HCT116 (cell line): ENCODE measurements around the gene NR1D2. TPM values are rescaled to one million over a fixed set of nuclear protein-coding genes. Genes with fewer than 3 reads are reported as not detected.

Experiments
- ATAC-seq: fragments of 200-7000 bp; cut with Tn5 transposase; 2 replicates; pipeline ENCODE4 v1.9.1; 2020; ENCODE audit warnings: mild to moderate bottlenecking, moderate library complexity
- BruUV-seq: library from RNA; stranded (reverse); fragments of 400-500 nt; replicated peaks from 2 replicates; lab custom pipeline; 2021; lab: Mats Ljungman, UMichigan
- CTCF ChIA-PET: fragments of 300-600 bp; sonication (Branson Sonifier 250); formaldehyde crosslinking; loops from one replicate; lab custom pipeline; 2021; ENCODE audit warnings: antibody characterized with exemption; lab: Charles Lee
- POLR2A ChIA-PET: fragments of 300-600, 350-600 bp; sonication (Branson Sonifier 250); formaldehyde crosslinking; loops from one replicate; lab custom pipeline; 2021; ENCODE audit warnings: antibody characterized with exemption; lab: Charles Lee
- RAD21 ChIA-PET, 2 experiments: fragments of 300-600 bp; sonication (Branson Sonifier 250); formaldehyde crosslinking; loops; one replicate each; lab custom pipeline; 2023; ENCODE audit warnings: low total read pairs in 2 of 2; ENCODE audit not compliant: uncharacterized antibody in 2 of 2, unreplicated experiment in 2 of 2, low non-redundant PET in 1 of 2; lab: Charles Lee
- DNase-seq: peaks from one replicate; pipeline ENCODE4 v3.0.0-alpha.2; 2010; ENCODE audit warnings: low read depth, low spot score
- H2AFZ ChIP-seq: fragments of 200-600 bp; shearing (Covaris generic), sonication (generic); 2 replicates; pipeline ENCODE4 v1.6.1; 2017; ENCODE audit warnings: low read depth, mixed run types, mixed read lengths, antibody characterized with exemption, low read length; ENCODE audit not compliant: poor library complexity, severe bottlenecking
- H3K27ac ChIP-seq: 2 replicates; pipeline ENCODE4 v1.5.1; 2012; ENCODE audit warnings: low read depth, low read length
- H3K27me3 ChIP-seq: fragments of 200-600 bp; sonication (generic); 2 replicates; pipeline ENCODE4 v1.6.1; 2016; ENCODE audit warnings: mixed run types, low read length, mixed read lengths; ENCODE audit not compliant: insufficient read depth
- H3K36me3 ChIP-seq, 2 experiments: fragments of 200-500 bp in 1 of 2; fragments of 200-600 bp in 1 of 2; sonication (Bioruptor generic) in 1 of 2; sonication (generic) in 1 of 2; 2 replicates each; pipeline versions ENCODE4 v1.5.1 to v1.6.1; 2014 to 2016; ENCODE audit warnings: low read length in 2 of 2, inconsistent platforms in 1 of 2, mixed read lengths in 1 of 2, mixed run types in 1 of 2; ENCODE audit not compliant: insufficient read depth in 2 of 2, control insufficient read depth in 1 of 2
- H3K4me1 ChIP-seq, 2 experiments: fragments of 200-600 bp in 1 of 2; sonication (generic) in 1 of 2; 2 replicates each; pipeline versions ENCODE4 v1.5.1 to v1.6.1; 2012 to 2017; ENCODE audit warnings: low read length in 2 of 2, inconsistent platforms in 1 of 2, mild to moderate bottlenecking in 1 of 2, mixed read lengths in 1 of 2, mixed run types in 1 of 2, moderate library complexity in 1 of 2; ENCODE audit not compliant: insufficient read depth in 2 of 2, control insufficient read depth in 1 of 2
- H3K4me2 ChIP-seq: fragments of 200-600 bp; sonication (generic); 2 replicates; pipeline ENCODE4 v1.6.1; 2017; ENCODE audit warnings: mixed run types, low read length, mixed read lengths
- H3K4me3 ChIP-seq, 2 experiments: fragments of 200-600 bp in 1 of 2; sonication (generic) in 1 of 2; replicated peaks in 1 of 2; 2 replicates each; pipeline ENCODE4 v1.5.1; 2011 to 2016; ENCODE audit warnings: low read length in 2 of 2, control low read depth in 1 of 2, low read depth in 1 of 2, mild to moderate bottlenecking in 1 of 2, mixed read lengths in 1 of 2, mixed run types in 1 of 2
- H3K79me2 ChIP-seq: fragments of 200-600 bp; sonication (generic); 2 replicates; pipeline ENCODE4 v1.6.1; 2017; ENCODE audit warnings: mild to moderate bottlenecking, mixed run types, low read length, moderate library complexity, mixed read lengths; ENCODE audit not compliant: insufficient read depth
- H3K9ac ChIP-seq: fragments of 200-600 bp; sonication (generic); 2 replicates; pipeline ENCODE4 v1.6.1; 2016; ENCODE audit warnings: low read length, mixed read lengths
- H3K9me2 ChIP-seq: fragments of 200-600 bp; sonication (generic), shearing (Covaris generic); 2 replicates; pipeline ENCODE4 v1.6.1; 2017; ENCODE audit warnings: mixed run types, mild to moderate bottlenecking, moderate library complexity; ENCODE audit not compliant: insufficient read depth
- H3K9me3 ChIP-seq, 2 experiments: fragments of 200-500 bp in 1 of 2; fragments of 200-600 bp in 1 of 2; sonication (Bioruptor generic) in 1 of 2; sonication (generic) in 1 of 2; 2 replicates each; pipeline ENCODE4 v1.6.1; 2014 to 2017; ENCODE audit warnings: low read length in 2 of 2, mixed read lengths in 2 of 2, inconsistent platforms in 1 of 2, low read depth in 1 of 2, mild to moderate bottlenecking in 1 of 2, mixed run types in 1 of 2, moderate library complexity in 1 of 2; ENCODE audit not compliant: control insufficient read depth in 1 of 2, insufficient read depth in 1 of 2
- H4K20me1 ChIP-seq: fragments of 200-600 bp; sonication (generic), shearing (Covaris generic); 2 replicates; pipeline ENCODE4 v1.6.1; 2017; ENCODE audit warnings: mixed run types, mild to moderate bottlenecking, moderate library complexity; ENCODE audit not compliant: insufficient read depth
- CBX3 ChIP-seq: IDR thresholded peaks from 2 replicates; pipeline ENCODE4 v1.6.1; 2012; ENCODE audit warnings: low read depth
- CTCF ChIP-seq, 3 experiments: fragments of 200-600 bp in 1 of 3; sonication (generic) in 1 of 3; IDR thresholded peaks in 2 of 3; conservative IDR thresholded peaks in 1 of 3; 2 replicates each; pipeline ENCODE4 v1.5.1; 2012 to 2017; ENCODE audit warnings: low read depth in 2 of 3, low read length in 2 of 3, antibody characterized with exemption in 1 of 3, borderline replicate concordance in 1 of 3, control low read depth in 1 of 3, mild to moderate bottlenecking in 1 of 3, mixed read lengths in 1 of 3, mixed run types in 1 of 3, moderate library complexity in 1 of 3; ENCODE audit not compliant: insufficient read depth in 1 of 3
- EGR1 ChIP-seq: IDR thresholded peaks from 2 replicates; pipeline ENCODE4 v1.6.1; 2012; ENCODE audit warnings: low read depth
- EZH2phosphoT487 ChIP-seq: fragments of 200-600 bp; IDR thresholded peaks from 2 replicates; pipeline ENCODE4 v1.6.1; 2018; ENCODE audit warnings: antibody characterized with exemption, borderline replicate concordance
- FOSL1 ChIP-seq: IDR thresholded peaks from 2 replicates; pipeline ENCODE4 v1.6.1; 2012; ENCODE audit warnings: low read depth
- POLR2AphosphoS5 ChIP-seq: IDR thresholded peaks from 2 replicates; pipeline ENCODE4 v1.6.1; 2011; ENCODE audit warnings: mild to moderate bottlenecking, low read depth, low read length, moderate library complexity
- RAD21 ChIP-seq: IDR thresholded peaks from 2 replicates; pipeline ENCODE4 v1.6.1; 2012; ENCODE audit warnings: low read depth, mild to moderate bottlenecking
- SRF ChIP-seq: IDR thresholded peaks from 2 replicates; pipeline ENCODE4 v1.6.1; 2012; ENCODE audit warnings: low read depth
- intact Hi-C: fragments of 100-400 bp; cut with micrococcal nuclease; formaldehyde crosslinking; loops from 2 replicates; pipeline ENCODE4 v1.10.0; 2022
- total RNA-seq: library from RNA; stranded (reverse); gene quantifications from one replicate; pipeline ENCODE4 v1.2.1, GENCODE V29; 2021; ENCODE audit not compliant: unreplicated experiment

Gene NR1D2
- total RNA-seq, 1 experiment from 2014 or later = 60.9 TPM

- peaks cover 16 to 26% of the 10 kb centered on the region in 2 experiments for H3K36me3 ChIP-seq
- H3K79me2 ChIP-seq = peaks cover 50% of the 10 kb centered on the region
- no peak overlapping the region for H3K9ac ChIP-seq
- H3K4me1 ChIP-seq = peaks cover 14 to 23% of the 10 kb centered on the region in 2 experiments; a peak in 3 of 4 replicates
- ChIA-PET POLR2A (interaction anchor here (4.1 kb wide), 1 partner anchor 8 kb away, joined by 69 read pairs; no protein-coding TSS in a partner anchor), CTCF (no interaction called here), RAD21 (no interaction called here)
- no peak overlapping the region for H3K27ac ChIP-seq
- no peaks in the 10 kb centered on the region for H3K27me3 ChIP-seq
- BruUV-seq = no TSS peak
- no peaks in the 10 kb centered on the region for H3K9me2 ChIP-seq
- no peak overlapping the region for H3K4me3 ChIP-seq
- intact Hi-C loops = no loop called here
- peaks cover 28% of the 10 kb centered on the region; the same call in 1 of the 2 replicates for H4K20me1 ChIP-seq
- no peaks in the 10 kb centered on the region for H3K9me3 ChIP-seq
- ATAC-seq (no peak), DNase-seq (no peak)
- H3K4me2 ChIP-seq = no peak overlapping the region
- H2AFZ ChIP-seq = no peak overlapping the region
- TF ChIP-seq SRF = no peak
- TF ChIP-seq RAD21 = no peak
- TF ChIP-seq CBX3 = no peak
- TF ChIP-seq FOSL1 = no peak
- TF ChIP-seq CTCF (IDR thresholded peaks at IDR 0.05 in 2 of 3, conservative IDR thresholded peaks at IDR 0.05 in 1 of 3; ENCODE audit: borderline replicate concordance in 1 of 3, insufficient read depth in 1 of 3, low read depth in 2 of 3, low read length in 2 of 3) = no peak
- TF ChIP-seq EGR1 = no peak
- TF ChIP-seq POLR2AphosphoS5 = no peak
- TF ChIP-seq EZH2phosphoT487 = no peak
These were observed 25.5 kb upstream of the NR1D2 start for GRCh38 chr3:23919628-23920027.
